Kidney (tissue), 14 donors: ENCODE data around the gene HNRNPUL1. TPM values are rescaled to one million over a fixed set of nuclear protein-coding genes. Genes with fewer than 3 reads are reported as not detected.

ENCODE experiments used
- DNase-seq, 5 donors: peaks; one replicate each; pipeline ENCODE4 v3.0.0-alpha.2; 2013 to 2020
- FAIRE-seq: peaks from 2 replicates; lab custom pipeline; 2012; peaks lifted over from hg19 to GRCh38; lab: Jason Lieb, UNC
- H3K27ac ChIP-seq, 2 donors: one replicate each; pipeline ENCODE4 v1.7.0; 2013; ENCODE audit warnings: low read depth in 2 of 2, low read length in 2 of 2, inconsistent platforms in 1 of 2
- H3K27me3 ChIP-seq: one replicate; pipeline ENCODE4 v1.7.1; 2013; ENCODE audit warnings: low read length, inconsistent platforms; ENCODE audit not compliant: control insufficient read depth, insufficient read depth
- H3K36me3 ChIP-seq, 3 donors: one replicate each; pipeline versions ENCODE4 v1.7.0 to v1.7.1; 2013; ENCODE audit warnings: low read length in 3 of 3, control low read depth in 1 of 3, inconsistent platforms in 1 of 3; ENCODE audit not compliant: insufficient read depth in 3 of 3, control insufficient read depth in 2 of 3
- H3K4me1 ChIP-seq, 3 donors: one replicate each; pipeline versions ENCODE4 v1.7.0 to v1.7.1; 2013; ENCODE audit warnings: low read length in 3 of 3, inconsistent platforms in 1 of 3, low read depth in 1 of 3; ENCODE audit not compliant: control insufficient read depth in 2 of 3, insufficient read depth in 2 of 3
- H3K4me3 ChIP-seq, 3 donors: one replicate each; pipeline versions ENCODE4 v1.7.0 to v1.8.1; 2013; ENCODE audit warnings: low read length in 3 of 3, control low read depth in 1 of 3, inconsistent platforms in 1 of 3
- H3K9ac ChIP-seq, 3 donors: one replicate each; pipeline versions ENCODE4 v1.7.0 to v1.7.1; 2013; ENCODE audit warnings: low read length in 3 of 3, control low read depth in 1 of 3, inconsistent platforms in 1 of 3
- H3K9me3 ChIP-seq, 3 donors: one replicate each; pipeline versions ENCODE4 v1.7.0 to v1.7.1; 2013; ENCODE audit warnings: low read length in 3 of 3, control low read depth in 1 of 3, inconsistent platforms in 1 of 3; ENCODE audit not compliant: control insufficient read depth in 2 of 3, insufficient read depth in 1 of 3
- CTCF ChIP-seq: IDR thresholded peaks from 3 replicates; pipeline ENCODE4 v1.5.1; 2012; ENCODE audit warnings: mild to moderate bottlenecking, moderate library complexity, borderline replicate concordance; ENCODE audit not compliant: insufficient read depth; ENCODE audit errors: extremely low read depth
- intact Hi-C: fragments of 100-400 bp; cut with DNase I; formaldehyde crosslinking; loops from one replicate; pipeline ENCODE4 v1.11.1; 2022
- polyA plus RNA-seq: library from polyadenylated mRNA; stranded (reverse); fragments of 350-450 nt; fragmentation: Illumina TruSeq; extraction: RNeasy Lipid Tissue Mini Kit (QIAGEN cat#74804); gene quantifications from one replicate; pipeline ENCODE4 v1.2.3, GENCODE V29; 2014; ENCODE audit warnings: low read depth, low replicate concordance; ENCODE audit not compliant: insufficient read depth
- total RNA-seq: library from RNA; stranded (reverse); fragmentation: NEBNext Ultra II Directional; extraction: Animal tissue kit (Norgen Biotek cat#: 25700); gene quantifications from one replicate; pipeline ENCODE4 v1.2.1, GENCODE V29; 2021
- donor health status: control.
- donor health status: control.
- donor health status: control.
- donor health status: control.
- donor health status: control.
- donor health status: DM: yes; HTN: yes; CAD: no.
- donor health status: Normal renal cell carcinoma (clear cell type).

HNRNPUL1 gene
- total and polyA plus RNA-seq, 2 donors from 2014 or later, result 51.0 to 182 TPM

- H3K36me3 ChIP-seq, result peaks cover 12 to 47% (median 34%) of the 10 kb centered on the region in 3 donors
- DNase-seq, result no peak
Observed at GRCh38 chr19:41305927-41306793, 42.0 kb downstream of the HNRNPUL1 start.

GRCh38 chr19:41307090-41307875 is 43.1 kb downstream of the HNRNPUL1 start:
- no peak for DNase-seq
- peaks cover 12 to 39% (median 26%) of the 10 kb centered on the region in 3 donors for H3K36me3 ChIP-seq
- no peak overlapping the region for H3K4me3 ChIP-seq
- H3K27ac ChIP-seq, result no peak overlapping the region
- peak overlapping the region in 1 of 3 donors; percentile 82 for H3K9ac ChIP-seq
- no peaks in the 10 kb centered on the region for H3K9me3 ChIP-seq
- intact Hi-C loops, result no loop called here
- FAIRE-seq, result no peak
- peaks cover 0 to 15% (median 9%) of the 10 kb centered on the region in 3 donors for H3K4me1 ChIP-seq
- no peak for TF ChIP-seq CTCF
- no peaks in the 10 kb centered on the region for H3K27me3 ChIP-seq

More at GRCh38 chr19:41305927-41306793, 42.0 kb downstream of the HNRNPUL1 start:
- TF ChIP-seq CTCF, result no peak
- H3K27me3 ChIP-seq, result no peaks in the 10 kb centered on the region
- H3K9me3 ChIP-seq, result no peaks in the 10 kb centered on the region
- H3K9ac ChIP-seq, result no peak overlapping the region
- no peak overlapping the region for H3K4me3 ChIP-seq
- peaks cover 0 to 13% (median 9%) of the 10 kb centered on the region in 3 donors for H3K4me1 ChIP-seq
- FAIRE-seq, result no peak
- intact Hi-C loops, result no loop called here
- no peak overlapping the region for H3K27ac ChIP-seq

- Histone ChIP-seq H3K4me1 (peaks cover 0 to 15% (median 9%) of the 10 kb centered on the region in 3 donors), H3K9me3 (no peaks in the 10 kb centered on the region), H3K27ac (peak overlapping the region; percentile 45 to 68), H3K4me3 (no peak overlapping the region), H3K9ac (peak overlapping the region in 2 of 3 donors; percentile 59 to 82), H3K27me3 (no peaks in the 10 kb centered on the region), H3K36me3 (peaks cover 10 to 38% (median 26%) of the 10 kb centered on the region in 3 donors)
- intact Hi-C loops, result no loop called here
- no peak for DNase-seq
- no peak for TF ChIP-seq CTCF
- FAIRE-seq, result no peak
Observed at GRCh38 chr19:41307954-41308449, 43.8 kb downstream of the HNRNPUL1 start.
